22Rv1 (cell line): Measurements from ENCODE around the gene FBXL4.
"Not testable (repeated sequence)": the region's sequence is repeated elsewhere in the genome, so short reads cannot be mapped to it uniquely, and the experiment has no call there.

ENCODE experiments used
- H3K27ac ChIP-seq: fragments of 450-650 bp; 2 replicates; pipeline ENCODE4 v1.5.1; 2017
- ZFX ChIP-seq: fragments of 450-650 bp; IDR thresholded peaks from 2 replicates; pipeline ENCODE4 v1.6.1; 2017; ENCODE audit warnings: antibody characterized with exemption, borderline replicate concordance
- TF ChIP-seq, protein P1 (sequence below): fragments of 450-650 bp; IDR thresholded peaks from 2 replicates; pipeline ENCODE4 v1.5.1; 2017; ENCODE audit warnings: mild to moderate bottlenecking

The FBXL4 gene

DNA sequence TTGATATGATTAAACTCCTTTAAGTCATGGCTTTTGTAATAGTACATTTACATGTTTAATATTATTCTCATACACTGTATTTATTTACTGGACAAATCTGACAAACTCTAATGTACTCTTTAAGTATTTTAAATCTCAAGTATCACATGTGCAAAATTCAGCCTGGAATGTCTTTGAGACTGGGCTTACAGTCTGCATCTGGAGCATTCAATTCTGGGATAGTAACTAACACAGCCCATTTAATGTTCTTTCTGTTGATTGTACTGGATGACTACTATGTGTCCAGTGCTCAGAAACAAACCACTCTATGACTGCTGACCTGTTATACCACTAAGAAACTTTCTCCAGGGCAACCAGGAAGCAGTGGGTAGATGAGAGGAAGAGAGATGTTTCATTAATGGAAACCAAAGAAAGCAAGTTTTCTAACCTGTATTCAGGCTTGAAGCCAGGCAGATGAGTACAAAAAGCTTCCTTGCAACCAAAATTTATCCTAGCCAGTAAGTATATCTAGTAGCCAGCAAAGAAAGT is 26.8 kb downstream of the FBXL4 start:
- TF ChIP-seq ZFX = no peak
- TF ChIP-seq, protein P1, sequence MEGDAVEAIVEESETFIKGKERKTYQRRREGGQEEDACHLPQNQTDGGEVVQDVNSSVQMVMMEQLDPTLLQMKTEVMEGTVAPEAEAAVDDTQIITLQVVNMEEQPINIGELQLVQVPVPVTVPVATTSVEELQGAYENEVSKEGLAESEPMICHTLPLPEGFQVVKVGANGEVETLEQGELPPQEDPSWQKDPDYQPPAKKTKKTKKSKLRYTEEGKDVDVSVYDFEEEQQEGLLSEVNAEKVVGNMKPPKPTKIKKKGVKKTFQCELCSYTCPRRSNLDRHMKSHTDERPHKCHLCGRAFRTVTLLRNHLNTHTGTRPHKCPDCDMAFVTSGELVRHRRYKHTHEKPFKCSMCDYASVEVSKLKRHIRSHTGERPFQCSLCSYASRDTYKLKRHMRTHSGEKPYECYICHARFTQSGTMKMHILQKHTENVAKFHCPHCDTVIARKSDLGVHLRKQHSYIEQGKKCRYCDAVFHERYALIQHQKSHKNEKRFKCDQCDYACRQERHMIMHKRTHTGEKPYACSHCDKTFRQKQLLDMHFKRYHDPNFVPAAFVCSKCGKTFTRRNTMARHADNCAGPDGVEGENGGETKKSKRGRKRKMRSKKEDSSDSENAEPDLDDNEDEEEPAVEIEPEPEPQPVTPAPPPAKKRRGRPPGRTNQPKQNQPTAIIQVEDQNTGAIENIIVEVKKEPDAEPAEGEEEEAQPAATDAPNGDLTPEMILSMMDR = no peak
- no peak overlapping the region for H3K27ac ChIP-seq

DNA sequence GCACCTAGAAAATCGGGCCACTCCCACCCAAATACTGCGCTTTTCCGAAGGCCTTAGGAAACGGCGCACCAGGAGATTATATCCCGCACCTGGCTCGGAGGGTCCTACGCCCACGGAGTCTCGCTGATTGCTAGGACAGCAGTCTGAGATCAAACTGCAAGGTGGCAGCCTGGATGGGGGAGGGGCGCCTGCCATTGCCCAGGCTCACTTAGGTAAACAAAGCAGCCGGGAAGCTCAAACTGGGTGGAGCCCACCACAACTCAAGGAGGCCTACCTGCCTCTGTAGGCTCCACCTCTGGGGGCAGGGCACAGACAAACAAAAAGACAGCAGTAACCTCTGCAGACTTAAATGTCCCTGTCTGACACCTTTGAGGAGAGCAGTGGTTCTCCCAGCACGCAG is 36.8 kb downstream of the FBXL4 start:
- H3K27ac ChIP-seq = not testable (repeated sequence)

DNA sequence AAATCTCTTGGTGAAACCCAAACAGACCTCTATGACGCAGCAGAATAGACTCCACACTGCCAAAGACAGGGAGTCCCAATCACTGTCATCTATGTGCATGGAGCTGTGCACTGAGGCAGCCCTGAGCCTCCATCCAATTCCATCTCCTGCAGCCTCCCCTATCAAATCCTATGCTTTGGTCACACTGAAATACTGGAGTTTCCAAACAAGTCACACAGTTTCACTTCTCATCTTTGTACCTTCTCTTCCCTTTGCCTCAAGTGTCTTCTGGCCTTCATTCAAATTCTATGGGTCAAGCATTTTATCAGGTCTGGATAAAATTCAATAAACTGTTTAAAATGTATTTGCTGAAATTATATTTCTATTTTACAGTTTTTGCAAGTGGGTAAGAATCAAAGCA is 38.5 kb downstream of the FBXL4 start:
- H3K27ac ChIP-seq = no peak overlapping the region

DNA sequence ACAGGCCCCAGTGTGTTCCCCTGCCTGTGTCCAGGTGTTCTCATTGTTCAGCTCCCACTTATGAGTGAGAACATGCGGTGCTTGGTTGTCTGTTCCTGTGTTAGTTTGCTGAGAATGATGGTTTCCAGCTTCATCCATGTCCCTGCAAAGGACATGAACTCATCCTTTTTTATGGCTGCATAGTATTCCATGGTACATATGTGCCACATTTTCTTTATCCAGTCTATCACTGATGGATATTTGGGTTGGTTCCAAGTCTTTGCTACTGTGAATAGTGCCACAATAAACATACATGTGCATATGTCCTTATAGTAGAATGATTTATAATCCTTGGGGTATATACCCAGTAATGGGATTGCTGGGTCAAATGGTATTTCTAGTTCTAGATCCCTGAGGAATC is 41.4 kb downstream of the FBXL4 start:
- not testable (repeated sequence) for H3K27ac ChIP-seq

More for the DNA sequence above, 38.5 kb downstream of the FBXL4 start:
- TF ChIP-seq, protein P1 = no peak
- TF ChIP-seq ZFX = no peak

DNA sequence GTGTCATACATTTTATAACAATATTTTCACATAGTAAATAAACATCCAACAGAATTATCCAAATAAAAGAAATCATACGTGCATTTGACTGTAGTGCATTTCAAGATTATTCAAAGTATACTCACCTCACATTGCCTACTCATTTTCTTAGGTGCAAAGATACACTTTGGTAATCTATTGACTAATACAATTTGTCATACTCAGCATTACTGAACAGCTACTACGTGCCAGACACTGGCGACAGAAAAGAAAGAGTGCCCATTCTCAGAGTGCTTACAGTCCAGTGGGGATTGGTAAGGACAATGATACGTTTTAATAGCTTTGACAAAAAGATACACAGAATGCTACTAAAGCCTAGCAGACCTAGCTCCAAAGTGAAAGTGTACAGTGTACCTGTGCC is 42.0 kb downstream of the FBXL4 start:
- no peak for TF ChIP-seq ZFX
- TF ChIP-seq, protein P1 = no peak
- H3K27ac ChIP-seq = no peak overlapping the region

DNA sequence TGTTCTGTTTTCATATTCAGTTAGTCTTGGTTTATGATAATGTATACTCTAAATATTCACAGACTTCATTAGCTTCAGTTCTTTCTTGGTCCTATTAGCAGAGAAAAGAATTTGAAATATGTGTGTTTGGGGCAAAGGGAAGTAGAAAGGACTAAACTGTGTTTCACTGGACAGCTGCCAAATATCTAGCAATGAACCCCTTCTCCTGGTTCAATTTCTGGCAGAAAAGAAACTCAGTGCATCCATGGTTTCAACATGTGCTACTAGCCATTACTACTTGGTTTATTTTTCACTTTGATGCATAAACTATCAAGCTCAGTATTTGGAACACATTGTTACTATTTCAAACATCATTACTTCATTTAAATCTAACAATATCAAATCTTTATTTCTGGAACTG is 43.6 kb downstream of the FBXL4 start:
- TF ChIP-seq ZFX = no peak
- TF ChIP-seq, protein P1 = no peak
- H3K27ac ChIP-seq = no peak overlapping the region

DNA sequence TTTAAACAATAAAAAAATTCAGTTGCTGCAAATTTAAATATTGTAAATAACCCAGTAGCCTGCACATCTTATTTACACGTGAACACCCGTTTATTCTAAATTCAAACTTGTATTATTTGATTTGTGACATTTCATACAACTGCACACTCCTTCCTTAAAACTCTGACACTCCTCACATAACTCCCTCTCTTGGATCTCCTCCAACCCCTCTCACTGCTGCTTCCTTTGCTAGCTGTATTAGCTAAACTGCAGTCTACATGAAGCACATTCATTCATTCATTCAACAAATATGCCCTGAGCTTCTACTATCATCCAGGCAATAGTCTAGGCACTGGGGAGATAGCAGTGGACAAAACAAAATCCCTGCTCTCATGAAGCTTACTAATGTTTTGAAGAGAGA is 47.0 kb downstream of the FBXL4 start:
- TF ChIP-seq, protein P1 = no peak
- TF ChIP-seq ZFX = no peak
- H3K27ac ChIP-seq = no peak overlapping the region

DNA sequence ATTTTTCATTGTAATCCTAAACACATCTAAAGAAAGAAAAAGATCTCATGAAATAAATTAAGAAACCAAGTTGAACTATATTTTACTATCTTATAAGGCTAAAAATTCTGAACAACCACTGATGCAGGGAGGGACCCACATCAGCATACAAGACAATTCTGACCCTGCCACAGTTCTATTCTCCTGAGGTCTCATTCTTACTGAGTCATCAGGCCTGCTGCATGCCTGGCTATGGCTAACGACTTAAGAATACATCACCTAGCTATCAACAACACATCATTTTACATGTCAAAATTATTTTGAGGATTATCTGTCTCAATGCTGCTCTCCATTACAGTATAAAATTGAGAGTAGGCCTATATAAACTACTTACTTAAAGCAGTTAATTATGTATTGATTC is 52.9 kb downstream of the FBXL4 start:
- TF ChIP-seq, protein P1 = no peak
- TF ChIP-seq ZFX = no peak
- H3K27ac ChIP-seq = no peak overlapping the region
